Parathyroid adenoma (tissue), 2 donors: ENCODE results near the gene UBQLNL.

ENCODE experiments used
- H2AFZ ChIP-seq: fragments of 300-600 bp; sonication (generic); one replicate; pipeline ENCODE4 v1.7.0; 2017; ENCODE audit warnings: antibody characterized with exemption, mild to moderate bottlenecking
- H3K27ac ChIP-seq: fragments of 300-600 bp; sonication (generic); one replicate; pipeline ENCODE4 v1.7.0; 2017
- H3K27me3 ChIP-seq: fragments of 300-600 bp; sonication (generic); one replicate; pipeline ENCODE4 v1.7.0; 2017; ENCODE audit warnings: low read length; ENCODE audit not compliant: control insufficient read depth, insufficient read depth
- H3K36me3 ChIP-seq: fragments of 300-600 bp; sonication (generic); one replicate; pipeline ENCODE4 v1.7.0; 2017; ENCODE audit warnings: low read length; ENCODE audit not compliant: control insufficient read depth, insufficient read depth
- H3K4me1 ChIP-seq: fragments of 300-600 bp; sonication (generic); one replicate; pipeline ENCODE4 v1.7.0; 2017; ENCODE audit warnings: control low read depth
- H3K4me2 ChIP-seq: fragments of 300-600 bp; sonication (generic); one replicate; pipeline ENCODE4 v1.7.0; 2017; ENCODE audit warnings: low read length
- H3K4me3 ChIP-seq: fragments of 300-600 bp; sonication (generic); one replicate; pipeline ENCODE4 v1.7.0; 2017; ENCODE audit warnings: low read depth, low read length
- H3K79me2 ChIP-seq: fragments of 300-600 bp; sonication (generic); one replicate; pipeline ENCODE4 v1.7.0; 2017; ENCODE audit warnings: control low read depth
- H3K9ac ChIP-seq: fragments of 300-600 bp; sonication (generic); one replicate; pipeline ENCODE4 v1.7.0; 2017; ENCODE audit warnings: mild to moderate bottlenecking
- H3K9me3 ChIP-seq: fragments of 300-600 bp; sonication (generic); one replicate; pipeline ENCODE4 v1.7.0; 2017; ENCODE audit warnings: low read length; ENCODE audit not compliant: control insufficient read depth
- CTCF ChIP-seq: fragments of 300-600 bp; sonication (generic); IDR thresholded peaks from one replicate; pipeline ENCODE4 v1.7.0; 2017; ENCODE audit warnings: antibody characterized with exemption, mild to moderate bottlenecking
- donor health status: primary hyperparathyroidism.

Gene UBQLNL

DNA sequence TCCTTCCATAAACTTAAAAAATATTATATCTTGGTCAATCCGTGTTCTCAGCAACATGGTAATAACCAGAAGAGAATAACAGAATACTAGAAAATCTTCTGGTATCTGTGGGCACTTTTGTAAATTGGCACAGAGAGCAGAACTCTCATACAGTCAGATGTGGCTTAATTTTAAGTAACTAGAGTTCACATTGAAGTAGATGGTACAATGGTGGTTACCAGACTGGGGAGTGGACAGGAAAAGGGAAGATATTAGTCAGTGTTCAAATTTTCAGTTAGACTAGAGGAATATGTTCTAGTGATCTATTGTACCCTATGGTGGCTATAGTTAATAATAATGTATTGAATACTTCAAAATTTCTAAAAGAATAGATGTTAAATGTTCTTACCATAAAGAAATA, 24.9 kb upstream of the UBQLNL start:
- H3K4me3 ChIP-seq = no peak overlapping the region
- no peak overlapping the region for H3K27ac ChIP-seq
- H3K9me3 ChIP-seq = no peaks in the 10 kb centered on the region
- H3K9ac ChIP-seq = no peak overlapping the region
- no peaks in the 10 kb centered on the region for H3K4me1 ChIP-seq
- H3K27me3 ChIP-seq = no peaks in the 10 kb centered on the region
- H3K36me3 ChIP-seq = no peaks in the 10 kb centered on the region
- TF ChIP-seq CTCF = no peak
- H3K79me2 ChIP-seq = no peaks in the 10 kb centered on the region
- H3K4me2 ChIP-seq = no peak overlapping the region
- no peak overlapping the region for H2AFZ ChIP-seq

DNA sequence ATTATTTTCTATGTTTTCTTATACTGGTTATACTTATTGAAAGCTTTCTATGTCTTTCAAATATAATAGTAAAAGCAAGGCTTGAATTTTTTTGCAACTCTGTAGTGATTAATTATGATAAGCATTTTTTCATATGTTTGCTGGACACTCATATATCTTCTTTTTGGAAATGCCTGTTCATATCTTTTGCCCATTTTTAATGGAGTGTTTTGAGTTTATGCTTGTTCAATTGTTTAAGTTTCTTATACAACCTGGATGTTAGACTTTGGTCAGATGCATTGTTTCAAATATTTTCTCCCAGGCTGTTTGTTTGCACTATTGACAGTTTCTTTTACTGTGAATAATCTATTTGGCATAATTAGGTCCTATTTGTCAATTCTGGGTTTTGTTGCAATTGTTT, 20.0 kb upstream of the UBQLNL start:
- Histone ChIP-seq H3K9me3 (no peaks in the 10 kb centered on the region), H3K4me3 (no peak overlapping the region), H3K4me2 (no peak overlapping the region), H3K9ac (no peak overlapping the region), H3K27me3 (no peaks in the 10 kb centered on the region), H3K36me3 (no peaks in the 10 kb centered on the region), H3K27ac (no peak overlapping the region), H2AFZ (no peak overlapping the region), H3K79me2 (no peaks in the 10 kb centered on the region), H3K4me1 (no peaks in the 10 kb centered on the region)
- TF ChIP-seq CTCF = no peak

GRCh38 chr11:5534046-5534445, 17.5 kb upstream of the UBQLNL start:
- Histone ChIP-seq H3K4me1 (no peaks in the 10 kb centered on the region), H3K9me3 (no peaks in the 10 kb centered on the region), H2AFZ (no peak overlapping the region), H3K4me3 (no peak overlapping the region), H3K4me2 (no peak overlapping the region), H3K27me3 (no peaks in the 10 kb centered on the region), H3K79me2 (no peaks in the 10 kb centered on the region), H3K9ac (no peak overlapping the region), H3K36me3 (no peaks in the 10 kb centered on the region), H3K27ac (no peak overlapping the region)
- no peak for TF ChIP-seq CTCF

DNA sequence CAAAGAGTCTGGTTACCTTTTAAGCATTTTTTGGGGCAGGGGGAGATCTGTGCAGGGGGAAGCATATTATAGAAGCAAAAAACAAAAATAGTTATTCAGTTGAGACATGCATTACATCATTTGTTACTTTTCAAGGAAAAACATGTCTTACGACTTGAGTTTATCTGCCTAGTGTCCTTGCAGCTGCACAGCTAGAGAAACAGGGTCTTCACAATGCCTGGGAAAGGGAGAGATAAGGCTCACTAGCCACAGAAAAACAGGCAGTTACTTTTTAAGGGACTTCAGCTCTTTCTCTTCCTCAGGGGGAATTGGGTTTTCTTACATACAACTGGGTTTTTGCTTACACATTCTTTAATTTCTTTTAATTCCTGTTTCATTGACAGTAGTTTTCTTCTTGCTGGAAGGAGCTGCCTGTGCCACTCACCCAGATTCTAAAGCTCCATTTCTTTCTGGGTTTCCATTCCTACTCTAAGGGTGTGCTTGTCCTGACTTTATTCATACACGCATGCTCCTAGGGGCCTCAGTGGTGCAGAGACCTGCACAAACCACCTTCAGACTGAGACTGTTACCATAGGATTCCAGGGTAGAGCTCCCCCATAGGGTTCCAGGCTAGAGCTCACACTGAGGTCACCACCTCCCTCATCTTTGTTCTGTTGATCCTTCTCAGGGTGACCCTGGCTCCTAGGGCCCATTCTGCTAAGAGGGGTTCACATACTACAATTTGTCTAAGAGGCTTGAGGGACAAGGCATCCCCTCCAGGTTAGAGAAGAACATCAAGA, 14.7 kb upstream of the UBQLNL start:
- no peak for TF ChIP-seq CTCF
- H3K4me2 ChIP-seq = no peak overlapping the region
- no peaks in the 10 kb centered on the region for H3K36me3 ChIP-seq
- H3K4me1 ChIP-seq = no peaks in the 10 kb centered on the region
- no peak overlapping the region for H3K9ac ChIP-seq
- no peak overlapping the region for H2AFZ ChIP-seq
- H3K4me3 ChIP-seq = no peak overlapping the region
- H3K9me3 ChIP-seq = no peaks in the 10 kb centered on the region
- no peaks in the 10 kb centered on the region for H3K27me3 ChIP-seq
- H3K27ac ChIP-seq = no peak overlapping the region
- no peaks in the 10 kb centered on the region for H3K79me2 ChIP-seq

GRCh38 chr11:5528495-5528894, 12.0 kb upstream of the UBQLNL start:
- TF ChIP-seq CTCF = no peak
- H3K4me3 ChIP-seq = no peak overlapping the region
- H3K27ac ChIP-seq = no peak overlapping the region

More at GRCh38 chr11:5528495-5528894, 12.0 kb upstream of the UBQLNL start:
- Histone ChIP-seq H3K79me2 (no peaks in the 10 kb centered on the region), H3K9me3 (no peaks in the 10 kb centered on the region), H3K9ac (no peak overlapping the region), H3K4me2 (no peak overlapping the region), H3K27me3 (no peaks in the 10 kb centered on the region), H2AFZ (no peak overlapping the region), H3K36me3 (no peaks in the 10 kb centered on the region), H3K4me1 (no peaks in the 10 kb centered on the region)
